GM23248 (cell line): ENCODE data around the gene POU2AF1. TPM values are rescaled to one million over a fixed set of nuclear protein-coding genes. Genes with fewer than 3 reads are reported as not detected.
A peak's percentile ranks its signal among the peaks of the same experiment; 100 is the strongest.

Experiments
- DNase-seq: peaks from one replicate; pipeline ENCODE4 v3.0.0-alpha.2; 2015
- H2AFZ ChIP-seq: fragments of 200-600 bp; sonication (generic); 2 replicates; pipeline ENCODE4 v1.6.1; 2016; ENCODE audit warnings: antibody characterized with exemption
- H3F3A ChIP-seq: fragments of 200-600 bp; sonication (generic); 2 replicates; pipeline ENCODE4 v1.6.1; 2016; ENCODE audit warnings: mild to moderate bottlenecking, antibody characterized with exemption, mixed run types; ENCODE audit not compliant: insufficient read depth
- H3K27ac ChIP-seq: fragments of 200-600 bp; sonication (generic); 2 replicates; pipeline ENCODE4 v1.5.1; 2016; ENCODE audit warnings: mild to moderate bottlenecking
- H3K27me3 ChIP-seq: fragments of 200-600 bp; sonication (generic); replicated peaks from 2 replicates; pipeline ENCODE4 v1.6.1; 2016; ENCODE audit warnings: mild to moderate bottlenecking; ENCODE audit not compliant: insufficient read depth
- H3K36me3 ChIP-seq: fragments of 200-600 bp; sonication (generic); 2 replicates; pipeline ENCODE4 v1.6.1; 2016; ENCODE audit warnings: low read depth, mild to moderate bottlenecking
- H3K4me1 ChIP-seq: fragments of 200-600 bp; sonication (generic); 2 replicates; pipeline ENCODE4 v1.6.1; 2016; ENCODE audit warnings: mild to moderate bottlenecking; ENCODE audit not compliant: insufficient read depth
- H3K4me2 ChIP-seq: fragments of 200-600 bp; sonication (generic); one replicate; pipeline ENCODE4 v1.6.1; 2016; ENCODE audit warnings: mild to moderate bottlenecking; ENCODE audit not compliant: unreplicated experiment
- H3K4me3 ChIP-seq: fragments of 200-600 bp; sonication (generic); 2 replicates; pipeline ENCODE4 v1.5.1; 2016; ENCODE audit warnings: mild to moderate bottlenecking
- H3K79me2 ChIP-seq: fragments of 200-600 bp; sonication (generic); 2 replicates; pipeline ENCODE4 v1.6.1; 2016; ENCODE audit warnings: mild to moderate bottlenecking; ENCODE audit not compliant: insufficient read depth
- H3K9ac ChIP-seq: fragments of 200-600 bp; sonication (generic); 2 replicates; pipeline ENCODE4 v1.6.1; 2016; ENCODE audit warnings: mild to moderate bottlenecking
- H3K9me2 ChIP-seq: fragments of 200-600 bp; sonication (generic); 2 replicates; pipeline ENCODE4 v1.6.1; 2016; ENCODE audit warnings: mixed run types, mild to moderate bottlenecking, moderate library complexity; ENCODE audit not compliant: insufficient read depth
- H3K9me3 ChIP-seq: fragments of 200-600 bp; sonication (generic); one replicate; pipeline ENCODE4 v1.6.1; 2017; ENCODE audit warnings: low read depth
- H4K20me1 ChIP-seq: fragments of 200-600 bp; sonication (generic); 2 replicates; pipeline ENCODE4 v1.6.0; 2016; ENCODE audit not compliant: insufficient read depth
- EZH2 ChIP-seq: fragments of 200-600 bp; sonication (generic); IDR thresholded peaks from 2 replicates; pipeline ENCODE4 v1.6.1; 2018; ENCODE audit warnings: antibody characterized with exemption, mild to moderate bottlenecking; ENCODE audit not compliant: insufficient read depth, poor library complexity, severe bottlenecking
- EZH2phosphoT487 ChIP-seq: fragments of 200-600 bp; sonication (generic); IDR thresholded peaks from 2 replicates; pipeline ENCODE4 v1.6.1; 2018; ENCODE audit warnings: antibody characterized with exemption, moderate library complexity, mild to moderate bottlenecking, low read depth; ENCODE audit not compliant: insufficient read depth
- WGBS, 2 experiments: methylation state at CpG; one replicate each; pipeline ENCODE4 v1.1.6; 2015 to 2017; ENCODE audit warnings: low lambda C conversion rate in 2 of 2, low coverage in 1 of 2; ENCODE audit errors: missing lambda C conversion rate in 2 of 2; 5-methylcytosine and 5-hydroxymethylcytosine counted together
- in situ Hi-C: fragments of 300-500 bp; cut with MboI; formaldehyde crosslinking; loops from 2 replicates; pipeline ENCODE4 v1.15.0; 2020
- polyA plus RNA-seq: library from polyadenylated mRNA; unstranded; fragments of >200 nt; fragmentation: Nextera tagmentation; extraction: Ambion mirVana; gene quantifications from 2 replicates; pipeline ENCODE4 v1.2.1, GENCODE V29; 2016
- total RNA-seq: library from RNA; depleted of rRNA; stranded (reverse); fragments of >200 nt; shearing (Covaris generic); gene quantifications from 2 replicates; pipeline ENCODE4 v1.2.3, GENCODE V29; 2014

The POU2AF1 gene
- total and polyA plus RNA-seq, 2 experiments from 2014 or later: 0.11 to 0.16 TPM

GRCh38 chr11:111335549-111335948 lies 43.5 kb downstream of the POU2AF1 start:
- no peak for TF ChIP-seq EZH2phosphoT487
- TF ChIP-seq EZH2: no peak

GRCh38 chr11:111334532-111335502 lies 44.3 kb downstream of the POU2AF1 start:
- H3K9me2 ChIP-seq: no peaks in the 10 kb centered on the region
- no peak for DNase-seq
- no peak overlapping the region for H3K4me2 ChIP-seq

More at GRCh38 chr11:111335549-111335948, 43.5 kb downstream of the POU2AF1 start:
- Histone ChIP-seq H3K79me2 (no peaks in the 10 kb centered on the region), H3K27me3 (no peaks in the 10 kb centered on the region), H3F3A (peaks cover 5% of the 10 kb centered on the region; the same call in 1 of the 2 replicates), H3K9ac (no peak overlapping the region), H3K9me2 (no peaks in the 10 kb centered on the region), H2AFZ (no peak overlapping the region), H3K27ac (no peak overlapping the region), H4K20me1 (no peaks in the 10 kb centered on the region), H3K4me2 (no peak overlapping the region), H3K4me3 (no peak overlapping the region), H3K4me1 (peaks cover 32% of the 10 kb centered on the region), H3K36me3 (no peaks in the 10 kb centered on the region), H3K9me3 (peaks cover 11% of the 10 kb centered on the region)
- in situ Hi-C loops: no loop called here
- DNase-seq: peak; percentile 35
- WGBS, 2 experiments: 59 to 68% methylated on average over 6 of the region's 6 CpGs

DNA sequence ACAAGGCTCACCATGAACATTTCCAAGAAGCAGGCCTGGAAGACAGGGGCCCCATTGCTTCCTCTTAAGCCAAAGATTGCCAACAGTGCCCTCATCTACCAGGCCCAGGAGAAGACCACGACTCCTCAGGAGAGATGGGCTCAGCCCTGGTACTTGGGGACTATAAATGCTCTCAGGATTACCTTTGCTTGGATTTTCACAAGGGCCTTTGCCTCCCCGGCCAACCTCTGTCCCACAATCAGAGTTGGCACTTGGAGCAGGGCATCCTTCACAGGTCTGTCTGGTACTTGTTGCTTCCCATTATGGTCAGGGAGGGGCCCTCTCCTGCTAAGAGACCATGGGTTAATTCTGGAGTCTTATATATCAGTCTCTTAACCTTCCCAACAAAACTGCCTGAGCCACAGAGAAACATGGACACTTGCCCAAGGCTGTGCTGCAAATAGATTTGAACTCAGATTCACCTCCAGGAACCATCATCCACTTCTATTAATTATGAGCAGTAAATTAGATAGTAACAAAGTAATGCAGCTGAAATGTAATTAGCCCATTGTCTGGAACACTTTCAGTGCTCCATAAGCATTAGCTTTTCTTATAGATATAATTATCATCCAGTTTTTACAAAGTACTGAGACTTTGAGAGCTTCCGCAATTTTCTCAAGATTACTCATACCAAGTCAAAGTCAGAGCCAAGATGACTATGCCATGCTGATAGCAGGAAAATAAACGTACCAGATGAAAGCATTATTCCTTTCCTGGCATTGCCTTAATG lies 47.2 kb downstream of the POU2AF1 start:
- Histone ChIP-seq H3K4me2 (peak overlapping the region; percentile 26), H3K27me3 (no peaks in the 10 kb centered on the region), H3K9me2 (no peaks in the 10 kb centered on the region), H3K27ac (peak overlapping the region; percentile 50), H3K36me3 (no peaks in the 10 kb centered on the region), H2AFZ (no peak overlapping the region), H3F3A (peaks cover 5% of the 10 kb centered on the region; the same call in 1 of the 2 replicates), H3K79me2 (no peaks in the 10 kb centered on the region), H3K9ac (no peak overlapping the region), H3K4me3 (no peak overlapping the region), H4K20me1 (no peaks in the 10 kb centered on the region), H3K9me3 (no peaks in the 10 kb centered on the region), H3K4me1 (peaks cover 29% of the 10 kb centered on the region)
- WGBS, 2 experiments: 49 to 56% methylated on average over 4 of the region's 4 CpGs
- in situ Hi-C loops: no loop called here
- DNase-seq: peak; percentile 87
- no peak for TF ChIP-seq EZH2
- no peak for TF ChIP-seq EZH2phosphoT487

More at GRCh38 chr11:111334532-111335502, 44.3 kb downstream of the POU2AF1 start:
- Histone ChIP-seq H3K79me2 (no peaks in the 10 kb centered on the region), H3K4me3 (no peak overlapping the region), H3K36me3 (no peaks in the 10 kb centered on the region), H2AFZ (no peak overlapping the region), H3F3A (peaks cover 5% of the 10 kb centered on the region; the same call in 1 of the 2 replicates), H3K4me1 (peaks cover 32% of the 10 kb centered on the region), H3K27ac (no peak overlapping the region), H3K27me3 (no peaks in the 10 kb centered on the region), H3K9ac (no peak overlapping the region), H4K20me1 (no peaks in the 10 kb centered on the region), H3K9me3 (peaks cover 5% of the 10 kb centered on the region)
- WGBS, 2 experiments: 76 to 81% methylated on average over 9 of the region's 9 CpGs
- no peak for TF ChIP-seq EZH2
- no peak for TF ChIP-seq EZH2phosphoT487
- in situ Hi-C loops: no loop called here

GRCh38 chr11:111330234-111330893 lies 48.7 kb downstream of the POU2AF1 start:
- in situ Hi-C loops: no loop called here
- WGBS, 2 experiments: 87 to 94% methylated on average over 2 of the region's 2 CpGs

More at GRCh38 chr11:111330234-111330893, 48.7 kb downstream of the POU2AF1 start:
- no peaks in the 10 kb centered on the region for H4K20me1 ChIP-seq
- no peak overlapping the region for H3K4me3 ChIP-seq
- H3F3A ChIP-seq: peaks cover 5% of the 10 kb centered on the region; the same call in 1 of the 2 replicates
- no peak for DNase-seq
- no peaks in the 10 kb centered on the region for H3K9me2 ChIP-seq
- H2AFZ ChIP-seq: no peak overlapping the region
- peaks cover 16% of the 10 kb centered on the region for H3K4me1 ChIP-seq
- TF ChIP-seq EZH2phosphoT487 (no peak), EZH2 (no peak)
- no peaks in the 10 kb centered on the region for H3K36me3 ChIP-seq
- H3K27ac ChIP-seq: no peak overlapping the region
- H3K79me2 ChIP-seq: no peaks in the 10 kb centered on the region
- H3K4me2 ChIP-seq: no peak overlapping the region
- H3K27me3 ChIP-seq: no peaks in the 10 kb centered on the region
- H3K9ac ChIP-seq: no peak overlapping the region
- H3K9me3 ChIP-seq: no peaks in the 10 kb centered on the region
